Prostate gland (tissue), 2 donors: ENCODE measurements around the gene SFRP5. TPM values are rescaled to one million over a fixed set of nuclear protein-coding genes. Genes with fewer than 3 reads are reported as not detected.

Experiments used
- DNase-seq: peaks from one replicate; pipeline ENCODE4 v3.0.0-alpha.2; 2019; ENCODE audit warnings: low spot score
- H3K27ac ChIP-seq, 2 donors: fragments of 200-600 bp; sonication (generic); 2 replicates each; pipeline ENCODE4 v1.5.1; 2017 to 2019
- H3K27me3 ChIP-seq: fragments of 200-600 bp; sonication (generic); replicated peaks from 2 replicates; pipeline ENCODE4 v1.5.1; 2019; ENCODE audit not compliant: insufficient read depth
- H3K36me3 ChIP-seq, 2 donors: fragments of 200-600 bp; sonication (generic); 1 replicate in 1 of 2; 2 replicates in 1 of 2; pipeline versions ENCODE4 v1.5.1 to v1.8.1; 2017 to 2019
- H3K4me1 ChIP-seq: fragments of 200-600 bp; sonication (generic); replicated peaks from 2 replicates; pipeline ENCODE4 v1.5.1; 2019
- H3K4me3 ChIP-seq, 2 donors: fragments of 200-600 bp; sonication (generic); 2 replicates each; pipeline ENCODE4 v1.5.1; 2017 to 2019
- H3K9me3 ChIP-seq: fragments of 200-600 bp; sonication (generic); 2 replicates; pipeline ENCODE4 v1.5.1; 2017
- POLR2A ChIP-seq: fragments of 450-650 bp; IDR thresholded peaks from one replicate; pipeline ENCODE4 v1.6.1; 2016; ENCODE audit warnings: antibody characterized with exemption, mild to moderate bottlenecking
- POLR2AphosphoS5 ChIP-seq: sonication (generic); formaldehyde crosslinking; IDR thresholded peaks from one replicate; pipeline ENCODE4 v1.6.1; 2017; ENCODE audit warnings: antibody characterized with exemption
- WGBS: methylation state at CpG from one replicate; pipeline ENCODE4 v1.1.5; 2018; 5-methylcytosine and 5-hydroxymethylcytosine counted together
- intact Hi-C: fragments of 100-400 bp; cut with DNase I; formaldehyde crosslinking; loops from one replicate; pipeline ENCODE4 v1.14.2; 2022
- total RNA-seq, 2 donors: library from RNA; depleted of rRNA; stranded (reverse); fragments of >200 nt; gene quantifications; one replicate each; pipeline ENCODE4 v1.1.0, GENCODE V29; 2016
- TF ChIP-seq, protein P1 (sequence below), 4 experiments: fragments of 200-600 bp in 2 of 4; fragments of 450-650 bp in 2 of 4; sonication (generic) in 2 of 4; IDR thresholded peaks; 1 replicate in 3 of 4; 2 replicates in 1 of 4; pipeline ENCODE4 v1.5.1; 2016 to 2019; ENCODE audit warnings: antibody characterized with exemption in 4 of 4, mild to moderate bottlenecking in 2 of 4, moderate library complexity in 2 of 4

Gene SFRP5
- total RNA-seq, 2 donors from 2014 or later, result 0.23 to 3.2 TPM

GRCh38 chr10:97805949-97806348 lies 34.1 kb upstream of the SFRP5 start:
- Histone ChIP-seq H3K4me1 (no peaks in the 10 kb centered on the region), H3K27ac (no peak overlapping the region), H3K36me3 (no peaks in the 10 kb centered on the region), H3K27me3 (no peaks in the 10 kb centered on the region), H3K4me3 (no peak overlapping the region), H3K9me3 (no peaks in the 10 kb centered on the region)
- no peak for DNase-seq
- WGBS, result 75% methylated on average over 6 of the region's 6 CpGs
- TF ChIP-seq POLR2AphosphoS5 (no peak), POLR2A (no peak)
- TF ChIP-seq, protein P1, sequence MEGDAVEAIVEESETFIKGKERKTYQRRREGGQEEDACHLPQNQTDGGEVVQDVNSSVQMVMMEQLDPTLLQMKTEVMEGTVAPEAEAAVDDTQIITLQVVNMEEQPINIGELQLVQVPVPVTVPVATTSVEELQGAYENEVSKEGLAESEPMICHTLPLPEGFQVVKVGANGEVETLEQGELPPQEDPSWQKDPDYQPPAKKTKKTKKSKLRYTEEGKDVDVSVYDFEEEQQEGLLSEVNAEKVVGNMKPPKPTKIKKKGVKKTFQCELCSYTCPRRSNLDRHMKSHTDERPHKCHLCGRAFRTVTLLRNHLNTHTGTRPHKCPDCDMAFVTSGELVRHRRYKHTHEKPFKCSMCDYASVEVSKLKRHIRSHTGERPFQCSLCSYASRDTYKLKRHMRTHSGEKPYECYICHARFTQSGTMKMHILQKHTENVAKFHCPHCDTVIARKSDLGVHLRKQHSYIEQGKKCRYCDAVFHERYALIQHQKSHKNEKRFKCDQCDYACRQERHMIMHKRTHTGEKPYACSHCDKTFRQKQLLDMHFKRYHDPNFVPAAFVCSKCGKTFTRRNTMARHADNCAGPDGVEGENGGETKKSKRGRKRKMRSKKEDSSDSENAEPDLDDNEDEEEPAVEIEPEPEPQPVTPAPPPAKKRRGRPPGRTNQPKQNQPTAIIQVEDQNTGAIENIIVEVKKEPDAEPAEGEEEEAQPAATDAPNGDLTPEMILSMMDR (IDR thresholded peaks at IDR 0.05), result no peak
- intact Hi-C loops, result no loop called here

- intact Hi-C loops, result no loop called here
- H3K27me3 ChIP-seq, result no peaks in the 10 kb centered on the region
- H3K4me1 ChIP-seq, result no peaks in the 10 kb centered on the region
- DNase-seq, result no peak
- no peaks in the 10 kb centered on the region for H3K9me3 ChIP-seq
- no peak overlapping the region for H3K4me3 ChIP-seq
- WGBS, result 51% methylated on average over 12 of the region's 12 CpGs
- no peak overlapping the region for H3K27ac ChIP-seq
- H3K36me3 ChIP-seq, result no peaks in the 10 kb centered on the region
- TF ChIP-seq POLR2AphosphoS5 (no peak), POLR2A (no peak)
- TF ChIP-seq, protein P1 (IDR thresholded peaks at IDR 0.05), result no peak
These were observed 33.5 kb upstream of the SFRP5 start for GRCh38 chr10:97805096-97805884.

DNA sequence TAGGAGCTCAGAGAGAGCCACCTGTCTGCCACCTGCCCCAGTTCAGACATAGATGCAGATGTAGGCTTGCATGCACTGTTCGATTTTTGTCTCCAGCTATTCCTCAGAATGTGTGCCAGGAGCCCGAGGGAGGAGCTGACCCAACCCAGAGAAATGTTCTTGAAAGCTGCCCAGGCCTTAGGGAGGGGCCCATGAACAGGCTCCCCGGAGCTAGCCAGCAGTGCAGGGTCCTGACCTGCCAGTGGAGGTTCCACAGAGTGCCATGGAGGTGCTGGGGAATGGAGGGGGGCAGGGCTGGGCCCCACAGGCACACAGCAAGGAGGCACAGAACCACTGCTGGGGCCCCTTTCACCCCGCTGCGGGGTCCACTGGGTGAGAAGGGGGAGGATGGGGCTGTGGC lies 29.6 kb upstream of the SFRP5 start:
- intact Hi-C loops, result no loop called here
- no peaks in the 10 kb centered on the region for H3K36me3 ChIP-seq
- H3K27ac ChIP-seq, result no peak overlapping the region
- 45% methylated on average over 5 of the region's 5 CpGs for WGBS
- no peak for TF ChIP-seq POLR2A
- no peak for TF ChIP-seq POLR2AphosphoS5
- TF ChIP-seq, protein P1 (IDR thresholded peaks at IDR 0.05), result no peak
- DNase-seq, result no peak
- peaks cover 4% of the 10 kb centered on the region for H3K27me3 ChIP-seq
- no peaks in the 10 kb centered on the region for H3K9me3 ChIP-seq
- H3K4me3 ChIP-seq, result no peak overlapping the region
- H3K4me1 ChIP-seq, result no peaks in the 10 kb centered on the region

- no peaks in the 10 kb centered on the region for H3K4me1 ChIP-seq
- 82% methylated on average over 9 of the region's 9 CpGs for WGBS
- DNase-seq, result no peak
- no peaks in the 10 kb centered on the region for H3K36me3 ChIP-seq
- H3K4me3 ChIP-seq, result no peak overlapping the region
- intact Hi-C loops, result no loop called here
- TF ChIP-seq, protein P1 (IDR thresholded peaks at IDR 0.05), result no peak
- TF ChIP-seq POLR2A (no peak), POLR2AphosphoS5 (no peak)
- no peak overlapping the region for H3K27ac ChIP-seq
- no peaks in the 10 kb centered on the region for H3K9me3 ChIP-seq
- peaks cover 4% of the 10 kb centered on the region for H3K27me3 ChIP-seq
These were observed 28.7 kb upstream of the SFRP5 start for GRCh38 chr10:97800474-97800873.
